Measurements from ENCODE around the gene RAB26.

Gene RAB26

GRCh38 chr16:2155091-2155950 lies 6.9 kb downstream of the RAB26 start, which contains the start of gene TRAF7 (continued):
- TF ChIP-seq ZNF366 (tag by site-specific recombination; conservative IDR thresholded peaks at IDR 0.05) (no peak), ZNF580 (tag by site-specific recombination; IDR thresholded peaks at IDR 0.05) (peak; percentile 71; the same call in 1 of the 2 replicates), EGR2 (tag by site-specific recombination; IDR thresholded peaks at IDR 0.05; ENCODE audit: low read depth) (no peak), ZNF121 (tag by site-specific recombination; IDR thresholded peaks at IDR 0.05) (no peak), ZNF555 (tag by site-specific recombination; conservative IDR thresholded peaks at IDR 0.05) (no peak), ZBTB6 (tag by site-specific recombination; IDR thresholded peaks at IDR 0.05) (peak; percentile 77), ZSCAN30 (tag by site-specific recombination; IDR thresholded peaks at IDR 0.05) (peak; percentile 88), ZBTB21 (tag by site-specific recombination; IDR thresholded peaks at IDR 0.05) (no peak), GLI4 (tag by site-specific recombination; IDR thresholded peaks at IDR 0.05) (no peak), ZFP3 (tag by site-specific recombination; IDR thresholded peaks at IDR 0.05; ENCODE audit: low read depth) (no peak), ZXDB (tag by site-specific recombination; IDR thresholded peaks at IDR 0.05) (peak; percentile 94), BCL11B (tag by site-specific recombination; IDR thresholded peaks at IDR 0.05; ENCODE audit: low read depth) (0 out of 2 replicates have a peak, but pooled peaks have one; percentile 63), GLIS2 (tag by site-specific recombination; IDR thresholded peaks at IDR 0.05) (no peak), ZBTB48 (tag by site-specific recombination; IDR thresholded peaks at IDR 0.05) (peak; percentile 41), ZNF157 (tag by site-specific recombination; IDR thresholded peaks at IDR 0.05) (no peak), ZEB2 (tag by site-specific recombination; IDR thresholded peaks at IDR 0.05) (0 out of 2 replicates have a peak, but pooled peaks have one; percentile 50), ZNF280C (tag by site-specific recombination; IDR thresholded peaks at IDR 0.05) (no peak), ZNF677 (tag by site-specific recombination; IDR thresholded peaks at IDR 0.05) (0 out of 2 replicates have a peak, but pooled peaks have one; percentile 0), ZNF449 (tag by site-specific recombination; IDR thresholded peaks at IDR 0.05) (no peak), ZBTB17 (tag by site-specific recombination; IDR thresholded peaks at IDR 0.05) (peak; percentile 53), INSM2 (tag by site-specific recombination; IDR thresholded peaks at IDR 0.05) (peak; percentile 36; the same call in 1 of the 2 replicates), ZBTB1 (tag by site-specific recombination; IDR thresholded peaks at IDR 0.05) (no peak), BCL11A (tag by site-specific recombination; IDR thresholded peaks at IDR 0.05; ENCODE audit: low read depth) (no peak), ZSCAN4 (tag by site-specific recombination; IDR thresholded peaks at IDR 0.05) (no peak; the same call in 1 of the 2 replicates), ZNF302 (tag by site-specific recombination; IDR thresholded peaks at IDR 0.05; ENCODE audit: low read depth) (no peak), ZNF529 (tag by site-specific recombination; IDR thresholded peaks at IDR 0.05; ENCODE audit: insufficient replicate concordance) (no peak), ZNF239 (tag by site-specific recombination; IDR thresholded peaks at IDR 0.05) (no peak), KLF10 (tag by site-specific recombination; IDR thresholded peaks at IDR 0.05) (no peak; the same call in 1 of the 2 replicates), ZNF629 (tag by site-specific recombination; IDR thresholded peaks at IDR 0.05) (peak; percentile 32; the same call in 1 of the 2 replicates), ZNF596 (tag by site-specific recombination; IDR thresholded peaks at IDR 0.05) (no peak; the same call in 1 of the 2 replicates), ZNF394 (tag by site-specific recombination; IDR thresholded peaks at IDR 0.05; ENCODE audit: borderline replicate concordance) (0 out of 2 replicates have a peak, but pooled peaks have one; percentile 44), ZNF24 (tag by site-specific recombination; IDR thresholded peaks at IDR 0.05) (no peak)

Data from HEK293 (cell line).